Activated CD4-positive, alpha-beta T cell treated with anti-CD3 and anti-CD28 coated beads, Interleukin-2, amount 10 ng/mL, durations not matched to agents 24 days and 14 days (primary cell): ENCODE results near the gene MYL11. TPM values are rescaled to one million over a fixed set of nuclear protein-coding genes. Genes with fewer than 3 reads are reported as not detected.

Source experiments
- DNase-seq: peaks from one replicate; pipeline ENCODE4 v3.0.0; 2022
- H3K27ac Mint-ChIP-seq: one replicate; pipeline ENCODE4 v1.8.0; 2022; ENCODE audit warnings: mild to moderate bottlenecking, mixed read lengths
- H3K27me3 Mint-ChIP-seq: one replicate; pipeline ENCODE4 v1.8.0; 2022; ENCODE audit warnings: mixed read lengths
- H3K36me3 Mint-ChIP-seq: one replicate; pipeline ENCODE4 v1.8.0; 2022; ENCODE audit warnings: low read depth, mild to moderate bottlenecking, mixed read lengths
- H3K4me1 Mint-ChIP-seq: one replicate; pipeline ENCODE4 v1.8.0; 2021; ENCODE audit warnings: mixed read lengths
- H3K4me3 Mint-ChIP-seq: one replicate; pipeline ENCODE4 v1.8.0; 2022; ENCODE audit warnings: mild to moderate bottlenecking, moderate library complexity, mixed read lengths
- H3K9me3 Mint-ChIP-seq: one replicate; pipeline ENCODE4 v1.8.0; 2021; ENCODE audit warnings: mixed read lengths
- intact Hi-C: fragments of 100-400 bp; cut with micrococcal nuclease; formaldehyde crosslinking; loops from one replicate; pipeline ENCODE4 v1.15.1; 2023
- total RNA-seq: library from RNA; stranded (reverse); gene quantifications from 2 replicates; pipeline ENCODE4 v1.2.3, GENCODE V29; 2022

MYL11 gene
- total RNA-seq, 1 donor from 2014 or later, result 1.0 TPM

DNA sequence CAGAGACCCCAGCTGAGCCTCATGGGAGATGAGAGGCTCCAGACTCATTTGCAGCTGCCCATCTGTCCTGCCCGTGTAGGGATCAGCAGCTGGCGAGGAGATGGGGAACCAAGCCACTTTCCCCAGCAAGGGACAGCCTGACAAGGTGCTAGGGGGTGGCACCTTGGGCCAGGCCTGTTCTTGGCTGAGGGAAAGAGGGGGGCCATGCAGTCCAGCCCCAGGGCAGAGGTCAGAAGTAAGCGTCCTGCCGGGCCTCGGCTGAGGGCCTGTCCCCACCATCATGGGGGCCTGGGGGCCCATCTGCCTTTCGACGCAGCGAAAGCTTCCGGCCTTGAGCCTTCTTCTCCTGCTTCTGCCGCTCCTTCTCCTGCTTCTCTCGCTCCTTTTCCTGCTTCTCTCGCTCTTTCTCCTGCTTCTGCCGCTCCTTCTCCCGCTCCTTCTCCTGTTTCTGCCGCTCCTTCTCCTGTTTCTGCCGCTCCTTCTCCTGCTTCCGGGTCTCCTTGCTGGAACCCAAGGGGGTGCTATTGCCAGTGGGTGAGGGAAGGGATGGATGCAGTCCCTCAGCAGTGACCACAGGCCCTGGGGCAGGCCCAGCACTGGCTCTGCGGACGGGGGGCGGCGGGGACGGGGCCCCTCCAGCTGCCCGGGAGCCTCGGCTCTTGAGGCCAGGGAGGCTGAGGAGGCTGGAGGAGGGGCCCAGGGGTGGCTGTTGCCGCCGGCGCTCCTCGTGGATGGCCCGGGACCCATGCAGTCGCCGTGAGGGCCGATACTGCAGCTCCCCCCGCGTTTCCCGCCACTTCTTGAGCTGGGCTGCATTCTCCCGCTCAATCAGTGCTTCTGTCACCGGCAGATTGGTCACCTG, 16.7 kb upstream of the MYL11 start:
- peak; percentile 56 for DNase-seq
- H3K36me3 Mint-ChIP-seq, result peaks cover 49% of the 10 kb centered on the region
- intact Hi-C loops, result no loop called here
- no peak overlapping the region for H3K4me3 Mint-ChIP-seq
- no peak overlapping the region for H3K27ac Mint-ChIP-seq
- H3K4me1 Mint-ChIP-seq, result peaks cover 30% of the 10 kb centered on the region
- no peaks in the 10 kb centered on the region for H3K27me3 Mint-ChIP-seq
- H3K9me3 Mint-ChIP-seq, result no peaks in the 10 kb centered on the region

DNA sequence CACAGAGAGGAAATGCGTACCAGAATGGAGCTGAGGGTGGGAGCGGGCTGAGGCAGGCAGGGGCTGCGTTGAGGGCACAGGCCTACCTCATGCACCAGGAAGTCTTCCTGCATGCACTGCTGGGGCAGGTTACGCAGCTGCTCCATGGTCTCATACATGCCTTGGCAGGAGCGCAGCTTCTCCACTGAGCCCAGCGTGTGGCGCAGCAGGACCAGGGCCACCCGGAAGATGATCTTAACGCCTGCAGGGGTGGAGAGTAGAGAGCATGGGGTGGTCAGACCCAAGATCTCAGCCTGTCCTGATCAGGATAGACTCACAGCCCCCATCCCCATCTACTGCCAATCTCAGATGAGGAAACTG, 16.0 kb upstream of the MYL11 start:
- Mint-ChIP-seq H3K4me3 (no peak overlapping the region), H3K36me3 (peaks cover 50% of the 10 kb centered on the region), H3K27ac (no peak overlapping the region), H3K9me3 (no peaks in the 10 kb centered on the region), H3K4me1 (peaks cover 32% of the 10 kb centered on the region), H3K27me3 (no peaks in the 10 kb centered on the region)
- intact Hi-C loops, result no loop called here
- peak; percentile 57 for DNase-seq

DNA sequence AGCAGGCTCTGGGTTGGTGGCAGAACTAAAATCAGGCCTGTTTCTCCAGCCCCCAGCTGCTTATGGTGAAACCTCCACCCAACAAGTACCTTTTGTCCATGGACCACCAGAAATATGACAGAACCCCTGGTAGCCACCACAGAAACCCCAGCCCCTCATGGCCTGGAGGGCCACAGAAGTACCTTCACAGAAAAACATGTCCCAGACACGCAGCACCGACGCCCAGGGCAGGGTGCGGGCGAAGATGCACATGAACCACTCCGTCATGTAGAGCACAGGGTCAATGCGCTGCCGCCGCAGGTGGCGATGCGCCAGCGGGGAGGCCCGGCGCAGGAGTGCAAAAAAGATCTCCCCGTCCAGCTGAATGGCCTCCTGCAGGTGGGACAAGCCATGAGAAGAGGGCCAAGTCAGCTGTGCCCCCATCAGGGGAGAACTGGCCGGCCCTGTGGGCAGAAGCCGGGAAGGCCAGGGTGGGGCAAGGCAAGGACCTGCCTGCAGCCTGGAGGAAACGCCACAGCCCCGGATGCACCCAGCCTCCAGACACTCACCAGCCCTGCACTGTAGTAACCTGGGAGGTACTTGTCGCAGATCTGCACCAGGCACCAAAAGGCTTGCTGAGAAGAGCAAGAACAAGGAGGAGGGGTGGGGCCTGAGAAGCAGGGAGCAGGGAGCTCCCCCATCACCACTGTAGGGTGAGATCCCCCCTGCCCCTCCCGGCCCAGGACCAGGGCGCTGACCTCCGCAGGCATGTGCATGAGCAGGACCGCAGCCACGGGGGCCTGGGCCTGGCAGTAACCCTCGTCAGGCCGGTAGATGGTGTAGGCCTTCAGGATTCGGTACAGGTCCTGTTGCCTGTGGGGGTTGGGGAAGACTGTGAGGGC, 15.4 kb upstream of the MYL11 start:
- Mint-ChIP-seq H3K9me3 (no peaks in the 10 kb centered on the region), H3K4me1 (peaks cover 29% of the 10 kb centered on the region), H3K4me3 (no peak overlapping the region), H3K27me3 (no peaks in the 10 kb centered on the region), H3K36me3 (peaks cover 49% of the 10 kb centered on the region), H3K27ac (no peak overlapping the region)
- peak; percentile 56 for DNase-seq
- intact Hi-C loops, result no loop called here

DNA sequence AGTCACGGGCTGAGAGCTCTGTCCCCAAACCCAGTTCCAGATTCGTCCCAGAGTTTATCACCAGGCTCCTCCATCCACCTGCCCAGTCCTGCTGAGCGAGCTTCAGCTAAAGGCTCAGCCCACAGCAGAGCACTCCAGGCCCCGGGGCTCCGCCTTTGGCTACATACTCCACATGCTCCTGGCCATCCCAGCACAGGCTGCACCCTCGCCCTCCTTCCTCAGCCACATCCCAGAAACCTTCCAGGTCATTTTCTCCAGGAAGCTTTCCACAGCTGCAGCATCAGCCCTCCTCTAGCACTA, 14.8 kb upstream of the MYL11 start:
- no peak overlapping the region for H3K27ac Mint-ChIP-seq
- no peak for DNase-seq
- intact Hi-C loops, result no loop called here
- no peaks in the 10 kb centered on the region for H3K27me3 Mint-ChIP-seq
- no peaks in the 10 kb centered on the region for H3K9me3 Mint-ChIP-seq
- peaks cover 50% of the 10 kb centered on the region for H3K36me3 Mint-ChIP-seq
- peaks cover 30% of the 10 kb centered on the region for H3K4me1 Mint-ChIP-seq
- H3K4me3 Mint-ChIP-seq, result no peak overlapping the region

DNA sequence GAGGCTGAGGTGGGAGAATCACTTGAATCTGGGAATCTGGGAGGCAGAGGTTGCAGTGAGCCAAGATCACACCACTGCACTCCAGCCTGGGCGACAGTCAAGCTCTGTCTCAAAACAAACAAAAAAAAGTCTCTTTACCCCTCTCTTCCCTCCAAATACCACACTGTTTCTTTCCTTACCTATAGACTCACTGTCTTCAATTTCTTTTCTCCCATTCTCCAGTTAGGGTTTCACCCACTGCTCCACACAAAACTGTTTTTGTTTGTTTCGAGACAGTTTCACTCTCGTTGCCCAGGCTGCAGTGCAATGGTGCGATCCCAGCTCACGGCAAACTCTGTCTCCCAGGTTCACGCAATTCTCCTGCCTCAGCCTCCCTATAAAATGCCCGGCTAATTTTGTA, 13.4 kb upstream of the MYL11 start:
- Mint-ChIP-seq H3K27ac (peak overlapping the region; percentile 72), H3K4me1 (peaks cover 26% of the 10 kb centered on the region), H3K4me3 (no peak overlapping the region), H3K9me3 (no peaks in the 10 kb centered on the region), H3K27me3 (no peaks in the 10 kb centered on the region), H3K36me3 (peaks cover 53% of the 10 kb centered on the region)
- intact Hi-C loops, result no loop called here
- DNase-seq, result no peak

DNA sequence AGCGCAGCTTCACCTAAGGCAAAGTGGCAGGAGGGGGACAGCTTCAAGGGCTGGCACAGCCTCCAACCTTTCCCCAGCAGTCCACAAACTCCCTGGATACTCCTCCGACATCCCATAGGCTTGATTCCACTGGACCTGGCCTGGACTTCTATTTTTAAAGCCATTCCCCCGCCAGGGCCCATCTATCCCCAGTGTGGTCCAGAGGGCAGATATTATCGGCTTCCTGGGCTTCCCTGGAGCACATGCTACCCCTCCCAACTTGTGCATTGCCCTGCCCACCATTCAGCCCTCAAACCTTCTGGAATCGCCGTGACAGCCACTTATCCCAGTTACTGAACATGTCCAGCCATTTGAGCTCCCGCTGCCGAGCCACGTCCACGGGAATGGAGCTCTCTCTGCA, 9.4 kb upstream of the MYL11 start:
- H3K27me3 Mint-ChIP-seq, result no peaks in the 10 kb centered on the region
- peaks cover 54% of the 10 kb centered on the region for H3K36me3 Mint-ChIP-seq
- intact Hi-C loops, result no loop called here
- DNase-seq, result no peak
- peak overlapping the region; percentile 41 for H3K27ac Mint-ChIP-seq
- H3K4me3 Mint-ChIP-seq, result no peak overlapping the region
- H3K4me1 Mint-ChIP-seq, result peaks cover 40% of the 10 kb centered on the region
- H3K9me3 Mint-ChIP-seq, result no peaks in the 10 kb centered on the region

DNA sequence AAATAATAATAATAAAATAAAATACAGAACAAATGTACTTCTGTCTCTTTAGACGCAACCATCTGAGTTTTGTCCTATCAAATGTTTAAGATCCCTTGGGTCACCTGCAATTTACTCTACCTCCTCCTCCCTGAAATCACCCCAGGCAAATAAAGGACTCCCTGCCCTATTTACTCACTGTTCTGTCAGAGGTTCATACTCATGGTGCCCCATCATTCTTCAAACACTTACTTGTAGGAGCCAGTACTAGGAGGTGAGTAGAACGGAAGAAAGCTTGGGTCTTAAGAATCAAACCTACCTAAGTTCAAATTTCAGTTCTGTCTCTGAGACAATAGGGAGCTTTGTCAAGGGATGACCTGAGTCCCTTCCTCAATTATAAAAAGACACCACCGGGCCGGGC, 8.1 kb upstream of the MYL11 start:
- Mint-ChIP-seq H3K9me3 (no peaks in the 10 kb centered on the region), H3K36me3 (peaks cover 49% of the 10 kb centered on the region), H3K27ac (peak overlapping the region; percentile 46), H3K4me3 (peak overlapping the region; percentile 90), H3K27me3 (peaks cover 4% of the 10 kb centered on the region), H3K4me1 (peaks cover 50% of the 10 kb centered on the region)
- no peak for DNase-seq
- intact Hi-C loops, result no loop called here

DNA sequence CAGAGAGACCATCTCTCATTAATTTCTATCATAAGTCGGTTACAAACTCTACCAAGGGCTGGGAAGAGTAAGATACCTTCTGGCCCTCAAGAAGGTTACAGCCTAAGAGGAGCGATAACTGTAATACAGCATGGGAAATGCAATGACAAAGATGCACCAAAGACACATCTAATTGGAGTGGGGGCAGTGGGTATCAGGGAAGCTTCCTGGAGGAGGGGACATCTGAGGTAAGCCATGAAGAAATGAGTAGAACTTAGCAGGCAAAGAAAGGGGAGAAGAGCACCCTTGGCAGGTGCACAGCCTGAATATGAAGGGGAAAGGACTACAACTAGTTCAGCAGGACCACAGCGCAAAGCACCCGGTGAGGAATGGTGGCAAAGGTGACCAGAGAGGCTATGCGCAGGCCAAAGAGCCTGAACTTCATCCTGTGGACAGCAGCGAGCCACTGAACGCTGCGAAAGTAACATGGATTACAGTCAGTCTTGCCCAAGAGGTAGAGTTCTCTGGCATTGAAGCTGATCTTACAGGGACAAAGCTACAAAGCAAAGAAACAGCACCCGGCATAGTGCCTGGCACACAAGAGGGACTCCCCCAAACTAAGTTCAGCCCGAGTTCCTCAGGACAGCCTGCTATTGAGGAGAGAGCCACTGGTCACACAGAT, 7.1 kb upstream of the MYL11 start:
- peaks cover 4% of the 10 kb centered on the region for H3K27me3 Mint-ChIP-seq
- DNase-seq, result peak; percentile 65
- intact Hi-C loops, result no loop called here
- peak overlapping the region; percentile 90 for H3K4me3 Mint-ChIP-seq
- H3K27ac Mint-ChIP-seq, result peak overlapping the region; percentile 46
- H3K36me3 Mint-ChIP-seq, result peaks cover 44% of the 10 kb centered on the region
- no peaks in the 10 kb centered on the region for H3K9me3 Mint-ChIP-seq
- H3K4me1 Mint-ChIP-seq, result peaks cover 56% of the 10 kb centered on the region

DNA sequence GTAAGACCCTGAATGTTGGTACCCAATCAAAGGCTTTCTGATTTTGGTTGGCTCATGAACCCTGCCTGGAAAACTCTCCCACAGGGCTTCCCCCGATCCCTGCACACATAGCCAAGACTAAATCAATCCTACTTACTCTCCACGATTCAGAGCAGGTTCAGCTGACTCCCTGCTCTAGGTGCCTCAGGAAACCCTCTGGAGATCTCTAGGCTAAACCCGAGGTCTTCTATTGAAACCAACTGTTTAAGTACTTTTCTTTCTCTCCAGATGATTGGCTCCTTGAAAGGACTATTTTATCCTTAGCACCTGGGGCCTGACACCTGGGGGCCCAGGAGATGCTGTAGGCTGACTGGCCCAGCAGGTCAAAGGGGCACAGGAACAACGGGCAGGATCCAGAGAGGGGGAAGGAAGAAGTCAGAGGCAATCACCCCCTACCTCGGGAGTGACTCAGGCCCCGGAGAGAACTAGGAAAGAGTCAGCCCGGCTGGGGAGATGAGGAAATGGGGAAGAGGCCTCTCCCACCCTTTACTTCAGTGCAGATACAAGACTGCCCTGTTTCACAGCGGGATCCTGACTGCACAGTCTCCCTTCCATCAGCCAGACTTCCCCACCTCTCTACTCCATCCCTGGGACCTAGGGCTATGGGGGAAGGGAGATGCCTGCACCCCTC, 6.3 kb upstream of the MYL11 start:
- Mint-ChIP-seq H3K9me3 (no peaks in the 10 kb centered on the region), H3K4me1 (peaks cover 52% of the 10 kb centered on the region), H3K27ac (peak overlapping the region; percentile 74), H3K36me3 (peaks cover 38% of the 10 kb centered on the region), H3K27me3 (peaks cover 4% of the 10 kb centered on the region), H3K4me3 (peak overlapping the region; percentile 90)
- peak; percentile 65 for DNase-seq
- intact Hi-C loops, result no loop called here

DNA sequence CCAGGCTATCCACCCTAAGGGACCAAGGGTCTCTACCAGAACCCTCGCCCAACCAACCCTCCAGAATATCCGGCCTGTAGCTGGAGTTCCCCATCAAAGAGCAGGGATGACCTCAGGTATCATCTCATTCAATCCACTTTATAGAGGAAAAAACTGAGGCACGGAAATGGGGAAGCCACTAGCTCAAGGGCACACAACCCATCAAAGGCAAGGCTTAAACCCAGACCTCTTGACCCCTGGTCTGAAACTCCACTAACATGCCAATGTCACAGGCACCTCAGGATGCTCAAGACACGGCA, 5.9 kb upstream of the MYL11 start:
- peaks cover 35% of the 10 kb centered on the region for H3K36me3 Mint-ChIP-seq
- peaks cover 4% of the 10 kb centered on the region for H3K27me3 Mint-ChIP-seq
- H3K4me1 Mint-ChIP-seq, result peaks cover 52% of the 10 kb centered on the region
- DNase-seq, result no peak
- H3K4me3 Mint-ChIP-seq, result peak overlapping the region; percentile 90
- peak overlapping the region; percentile 74 for H3K27ac Mint-ChIP-seq
- H3K9me3 Mint-ChIP-seq, result no peaks in the 10 kb centered on the region
- intact Hi-C loops, result no loop called here

DNA sequence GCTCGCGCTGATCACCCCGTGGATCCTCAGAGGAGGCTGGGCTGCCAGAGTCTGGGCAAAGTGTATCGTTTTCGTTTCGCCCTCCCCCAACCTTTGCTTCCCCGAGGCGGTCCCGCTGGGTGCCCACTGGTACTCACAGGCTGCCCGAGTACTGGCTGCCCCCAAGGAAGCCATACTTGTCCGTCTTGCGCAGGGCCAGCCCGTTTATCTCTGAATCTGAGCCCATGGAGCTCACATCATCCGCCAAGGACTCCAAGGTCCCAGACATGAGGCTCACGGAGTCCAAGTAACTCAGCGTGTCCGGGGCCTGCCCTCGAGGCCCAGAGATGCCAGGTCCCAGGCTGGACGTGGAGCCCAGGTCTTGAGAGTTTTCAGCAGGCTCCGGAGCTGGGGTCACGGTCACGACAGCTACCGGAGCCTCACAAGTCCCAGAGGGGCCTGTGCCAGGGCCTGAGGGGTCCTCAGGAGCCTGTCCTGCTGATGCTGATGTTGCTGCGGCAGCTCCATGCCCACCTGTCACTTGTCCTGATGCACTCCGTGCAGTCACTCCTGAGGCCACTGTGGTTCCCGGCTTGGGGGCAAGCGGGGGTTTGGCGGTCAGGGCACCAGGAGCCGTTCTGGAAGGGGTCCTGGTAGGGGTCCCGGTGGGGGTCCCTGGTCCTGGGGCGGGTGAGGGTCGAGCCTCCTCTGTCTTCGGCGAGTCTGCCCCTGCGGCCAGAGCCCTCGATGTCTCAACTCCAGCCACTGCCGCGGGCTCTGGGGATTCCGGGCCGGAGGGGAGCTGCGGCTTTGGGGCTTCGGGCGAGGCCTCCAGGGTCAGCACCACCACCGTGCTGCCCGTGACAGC, 5.3 kb upstream of the MYL11 start:
- intact Hi-C loops, result no loop called here
- H3K27ac Mint-ChIP-seq, result peak overlapping the region; percentile 74
- DNase-seq, result peak; percentile 81
- no peaks in the 10 kb centered on the region for H3K9me3 Mint-ChIP-seq
- peaks cover 4% of the 10 kb centered on the region for H3K27me3 Mint-ChIP-seq
- H3K36me3 Mint-ChIP-seq, result peaks cover 32% of the 10 kb centered on the region
- peak overlapping the region; percentile 90 for H3K4me3 Mint-ChIP-seq
- peaks cover 52% of the 10 kb centered on the region for H3K4me1 Mint-ChIP-seq

DNA sequence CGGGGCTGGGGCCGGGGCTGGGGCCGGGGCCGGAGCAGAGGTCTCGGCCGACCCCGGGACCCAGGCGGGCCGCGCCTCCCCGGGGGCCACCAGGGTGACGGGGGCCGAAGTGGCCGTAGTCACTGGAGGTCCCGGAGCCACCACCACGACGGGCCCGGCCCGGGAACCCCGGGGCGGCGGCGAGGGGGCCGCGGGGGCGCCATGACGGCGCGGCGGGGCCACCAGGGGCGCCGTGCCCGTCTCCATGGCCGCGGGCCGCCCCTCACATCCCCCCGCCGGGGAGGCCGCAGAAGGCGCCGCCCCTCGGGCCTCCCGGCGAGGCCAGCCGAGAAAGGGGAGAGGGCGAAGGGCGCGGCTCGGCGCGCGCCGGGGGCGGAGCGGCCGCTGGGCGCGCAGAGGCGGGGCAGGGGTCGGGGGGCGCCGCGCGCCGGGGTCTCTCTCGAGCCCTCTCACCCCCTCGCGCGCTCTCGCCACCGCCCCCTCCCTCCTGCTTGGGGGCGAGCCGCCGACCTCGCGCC, 4.6 kb upstream of the MYL11 start:
- Mint-ChIP-seq H3K9me3 (no peaks in the 10 kb centered on the region), H3K27ac (peak overlapping the region; percentile 94), H3K4me3 (peak overlapping the region; percentile 90), H3K27me3 (peaks cover 4% of the 10 kb centered on the region), H3K36me3 (peaks cover 27% of the 10 kb centered on the region), H3K4me1 (peaks cover 47% of the 10 kb centered on the region)
- DNase-seq, result no peak
- intact Hi-C loops, result loop anchor here (1.0 to 10.0 kb wide), 9 partner anchors 8 to 375 kb away; partner anchors contain the start of genes CD2BP2, FBRS, HIRIP3 and INO80E
